IMR-90 (cell line): Measurements from ENCODE around the gene NTRK2.

Experiments used
- CEBPB ChIP-seq: IDR thresholded peaks from 2 replicates; pipeline ENCODE4 v1.6.1; 2012; ENCODE audit warnings: low read depth, low read length, improper control_type of control experiment
- CHD1 ChIP-seq: IDR thresholded peaks from 2 replicates; pipeline ENCODE4 v1.6.1; 2012; ENCODE audit warnings: low read depth, low read length, improper control_type of control experiment
- CTCF ChIP-seq: conservative IDR thresholded peaks from 2 replicates; pipeline ENCODE4 v1.5.1; 2012; ENCODE audit warnings: mild to moderate bottlenecking, low read depth, low read length, improper control_type of control experiment
- FOS ChIP-seq: fragments of 150-350 bp; IDR thresholded peaks from 2 replicates; pipeline ENCODE4 v1.6.1; 2016; ENCODE audit warnings: low read depth, low read length
- MAFK ChIP-seq: IDR thresholded peaks from 2 replicates; pipeline ENCODE4 v1.6.1; 2012; ENCODE audit warnings: low read depth, low read length, improper control_type of control experiment
- MAZ ChIP-seq: IDR thresholded peaks from 2 replicates; pipeline ENCODE4 v1.6.1; 2012; ENCODE audit warnings: low read depth, mild to moderate bottlenecking, low read length, improper control_type of control experiment, moderate library complexity, borderline replicate concordance
- MXI1 ChIP-seq: IDR thresholded peaks from 2 replicates; pipeline ENCODE4 v1.6.1; 2012; ENCODE audit warnings: low read depth, mild to moderate bottlenecking, low read length, moderate library complexity, borderline replicate concordance
- POLR2A ChIP-seq: IDR thresholded peaks from 2 replicates; pipeline ENCODE4 v1.6.1; 2012; ENCODE audit warnings: mild to moderate bottlenecking, low read depth, low read length
- RAD21 ChIP-seq: IDR thresholded peaks from 2 replicates; pipeline ENCODE4 v1.6.1; 2012; ENCODE audit warnings: low read length, improper control_type of control experiment
- RCOR1 ChIP-seq: IDR thresholded peaks from 2 replicates; pipeline ENCODE4 v1.6.1; 2012; ENCODE audit warnings: mild to moderate bottlenecking, low read length, improper control_type of control experiment; ENCODE audit not compliant: insufficient replicate concordance
- RFX5 ChIP-seq: IDR thresholded peaks from 2 replicates; pipeline ENCODE4 v1.8.0; 2012; ENCODE audit warnings: low read depth, mild to moderate bottlenecking, low read length, moderate library complexity
- SMC3 ChIP-seq: fragments of 150-350 bp; IDR thresholded peaks from 2 replicates; pipeline ENCODE4 v1.6.1; 2016; ENCODE audit warnings: low read depth, mild to moderate bottlenecking, antibody characterized with exemption, low read length, moderate library complexity
- TF ChIP-seq, protein P1 (sequence below): fragments of 150-350 bp; IDR thresholded peaks from 2 replicates; pipeline ENCODE4 v1.6.1; 2016; ENCODE audit warnings: low read depth, mild to moderate bottlenecking, low read length, moderate library complexity, borderline replicate concordance
- TF ChIP-seq, protein P2 (sequence below): fragments of 150-350 bp; IDR thresholded peaks from 2 replicates; pipeline ENCODE4 v1.6.1; 2017; ENCODE audit warnings: mild to moderate bottlenecking, antibody characterized with exemption, low read length, low read depth

- TF ChIP-seq CTCF (no peak), CEBPB (no peak), SMC3 (no peak), POLR2A (no peak), RAD21 (no peak), FOS (no peak), MXI1 (no peak), MAFK (no peak), CHD1 (no peak), RCOR1 (no peak), MAZ (no peak), RFX5 (no peak)
- TF ChIP-seq, protein P1, sequence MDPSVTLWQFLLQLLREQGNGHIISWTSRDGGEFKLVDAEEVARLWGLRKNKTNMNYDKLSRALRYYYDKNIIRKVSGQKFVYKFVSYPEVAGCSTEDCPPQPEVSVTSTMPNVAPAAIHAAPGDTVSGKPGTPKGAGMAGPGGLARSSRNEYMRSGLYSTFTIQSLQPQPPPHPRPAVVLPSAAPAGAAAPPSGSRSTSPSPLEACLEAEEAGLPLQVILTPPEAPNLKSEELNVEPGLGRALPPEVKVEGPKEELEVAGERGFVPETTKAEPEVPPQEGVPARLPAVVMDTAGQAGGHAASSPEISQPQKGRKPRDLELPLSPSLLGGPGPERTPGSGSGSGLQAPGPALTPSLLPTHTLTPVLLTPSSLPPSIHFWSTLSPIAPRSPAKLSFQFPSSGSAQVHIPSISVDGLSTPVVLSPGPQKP = no peak
- TF ChIP-seq, protein P2, sequence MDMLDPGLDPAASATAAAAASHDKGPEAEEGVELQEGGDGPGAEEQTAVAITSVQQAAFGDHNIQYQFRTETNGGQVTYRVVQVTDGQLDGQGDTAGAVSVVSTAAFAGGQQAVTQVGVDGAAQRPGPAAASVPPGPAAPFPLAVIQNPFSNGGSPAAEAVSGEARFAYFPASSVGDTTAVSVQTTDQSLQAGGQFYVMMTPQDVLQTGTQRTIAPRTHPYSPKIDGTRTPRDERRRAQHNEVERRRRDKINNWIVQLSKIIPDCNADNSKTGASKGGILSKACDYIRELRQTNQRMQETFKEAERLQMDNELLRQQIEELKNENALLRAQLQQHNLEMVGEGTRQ = no peak
Observed at GRCh38 chr9:85020791-85021190, 351.3 kb downstream of the NTRK2 start.
